Smooth muscle cell of the umbilical artery (primary cell): Measurements from ENCODE around the gene OR2S2. TPM values are rescaled to one million over a fixed set of nuclear protein-coding genes. Genes with fewer than 3 reads are reported as not detected.

Experiments used
- total RNA-seq: library from RNA; depleted of rRNA; stranded (reverse); fragments of >200 nt; gene quantifications from 2 replicates; pipeline ENCODE4 v1.2.3, GENCODE V29; 2014

OR2S2 gene
- not detected in 2 replicates for total RNA-seq

GRCh38 chr9:35958104-35958837 lies at the start of gene OR2S2:
Gene OR2S2, minus strand, starts transcription at chr9:35958154. Its CDS starts 56 bp downstream, at chr9:35958098.

GRCh38 chr9:35909274-35909673 lies 48.7 kb downstream of the OR2S2 start, which contains the start of gene SPAAR:
Gene SPAAR, plus strand, starts transcription at chr9:35909490. Its CDS starts 974 bp downstream, at chr9:35910464.

Other genes starting within 250 kb of the OR2S2 start
- gene TLN1, start 226.0 kb downstream of the OR2S2 start, total RNA-seq = 548 and 1,223 TPM in 2 replicates
- 97.4 and 118 TPM in 2 replicates for gene CREB3, start 225.5 kb downstream of the OR2S2 start, total RNA-seq
- gene GBA2, start 208.9 kb downstream of the OR2S2 start, total RNA-seq = 23.5 and 31.0 TPM in 2 replicates
- gene RGP1, start 208.9 kb downstream of the OR2S2 start, total RNA-seq = 12.5 and 21.2 TPM in 2 replicates
- 0.30 and 0.55 TPM in 2 replicates for gene MSMP, start 203.9 kb downstream of the OR2S2 start, total RNA-seq
- gene NPR2, start 166.6 kb downstream of the OR2S2 start, total RNA-seq = 30.6 and 38.0 TPM in 2 replicates
- 0.55 and 1.2 TPM in 2 replicates for gene SPAG8, start 145.9 kb downstream of the OR2S2 start, total RNA-seq
- 7.5 and 11.9 TPM in 2 replicates for gene HINT2, start 143.1 kb downstream of the OR2S2 start, total RNA-seq
- gene FAM221B, start 129.4 kb downstream of the OR2S2 start, total RNA-seq = not detected in 2 replicates
- gene TMEM8B, start 128.9 kb downstream of the OR2S2 start, total RNA-seq = 2.7 and 6.2 TPM in 2 replicates
- gene OR13J1, start 87.8 kb downstream of the OR2S2 start, total RNA-seq = not detected in 2 replicates
- 0.30 and 0.51 TPM in 2 replicates for gene HRCT1, start 52.0 kb downstream of the OR2S2 start, total RNA-seq
- gene SPAAR, start 48.7 kb downstream of the OR2S2 start, total RNA-seq = 0.14 TPM in 1 of 2 replicates, not detected in the other
- 54.0 and 66.6 TPM in 2 replicates for gene RECK, start 78.8 kb upstream of the OR2S2 start, total RNA-seq
- gene GLIPR2, start 178.6 kb upstream of the OR2S2 start, total RNA-seq = 29.2 and 44.5 TPM in 2 replicates
- 2.7 and 4.8 TPM in 2 replicates for gene CCIN, start 211.2 kb upstream of the OR2S2 start, total RNA-seq
- gene CLTA, start 232.8 kb upstream of the OR2S2 start, total RNA-seq = 245 and 246 TPM in 2 replicates